Fibroblast of pulmonary artery (primary cell): ENCODE data around the gene PHRF1.
A peak's percentile ranks its signal among the peaks of the same experiment; 100 is the strongest.

ENCODE experiments used
- DNase-seq: peaks from one replicate; pipeline ENCODE4 v3.0.0-alpha.2; 2010; ENCODE audit warnings: low read depth
- H3K4me3 ChIP-seq: replicated peaks from 2 replicates; pipeline ENCODE4 v1.5.1; 2011; ENCODE audit warnings: low read depth, mild to moderate bottlenecking, control low read depth, low read length, moderate library complexity
- TF ChIP-seq, protein P1 (sequence below): IDR thresholded peaks from 2 replicates; pipeline ENCODE4 v1.5.1; 2011; ENCODE audit warnings: mild to moderate bottlenecking, control low read depth, low read length, inconsistent platforms; ENCODE audit errors: missing control alignments

PHRF1 gene

DNA sequence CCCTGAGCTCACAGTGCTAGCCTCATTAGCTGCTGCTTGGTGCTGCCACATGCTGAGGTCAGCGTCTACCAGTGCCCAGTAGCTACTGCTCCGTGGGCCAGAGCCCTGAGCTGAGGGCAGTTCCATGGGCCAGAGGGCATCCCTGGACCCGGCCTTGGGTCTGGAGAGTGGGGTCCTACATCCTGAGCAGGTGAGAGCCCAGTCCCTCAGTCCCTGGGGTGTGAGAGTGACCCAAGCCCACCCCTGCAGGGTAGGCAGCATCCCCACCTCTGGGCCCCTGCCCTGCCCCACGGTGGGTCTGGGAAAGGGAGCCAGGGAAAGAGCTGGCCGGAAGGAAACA is 25.6 kb upstream of the PHRF1 start:
- DNase-seq = no peak
- no peak overlapping the region for H3K4me3 ChIP-seq
- TF ChIP-seq, protein P1, sequence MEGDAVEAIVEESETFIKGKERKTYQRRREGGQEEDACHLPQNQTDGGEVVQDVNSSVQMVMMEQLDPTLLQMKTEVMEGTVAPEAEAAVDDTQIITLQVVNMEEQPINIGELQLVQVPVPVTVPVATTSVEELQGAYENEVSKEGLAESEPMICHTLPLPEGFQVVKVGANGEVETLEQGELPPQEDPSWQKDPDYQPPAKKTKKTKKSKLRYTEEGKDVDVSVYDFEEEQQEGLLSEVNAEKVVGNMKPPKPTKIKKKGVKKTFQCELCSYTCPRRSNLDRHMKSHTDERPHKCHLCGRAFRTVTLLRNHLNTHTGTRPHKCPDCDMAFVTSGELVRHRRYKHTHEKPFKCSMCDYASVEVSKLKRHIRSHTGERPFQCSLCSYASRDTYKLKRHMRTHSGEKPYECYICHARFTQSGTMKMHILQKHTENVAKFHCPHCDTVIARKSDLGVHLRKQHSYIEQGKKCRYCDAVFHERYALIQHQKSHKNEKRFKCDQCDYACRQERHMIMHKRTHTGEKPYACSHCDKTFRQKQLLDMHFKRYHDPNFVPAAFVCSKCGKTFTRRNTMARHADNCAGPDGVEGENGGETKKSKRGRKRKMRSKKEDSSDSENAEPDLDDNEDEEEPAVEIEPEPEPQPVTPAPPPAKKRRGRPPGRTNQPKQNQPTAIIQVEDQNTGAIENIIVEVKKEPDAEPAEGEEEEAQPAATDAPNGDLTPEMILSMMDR = no peak

- TF ChIP-seq, protein P1 = no peak
These were observed 25.1 kb upstream of the PHRF1 start for GRCh38 chr11:551131-551530.

DNA sequence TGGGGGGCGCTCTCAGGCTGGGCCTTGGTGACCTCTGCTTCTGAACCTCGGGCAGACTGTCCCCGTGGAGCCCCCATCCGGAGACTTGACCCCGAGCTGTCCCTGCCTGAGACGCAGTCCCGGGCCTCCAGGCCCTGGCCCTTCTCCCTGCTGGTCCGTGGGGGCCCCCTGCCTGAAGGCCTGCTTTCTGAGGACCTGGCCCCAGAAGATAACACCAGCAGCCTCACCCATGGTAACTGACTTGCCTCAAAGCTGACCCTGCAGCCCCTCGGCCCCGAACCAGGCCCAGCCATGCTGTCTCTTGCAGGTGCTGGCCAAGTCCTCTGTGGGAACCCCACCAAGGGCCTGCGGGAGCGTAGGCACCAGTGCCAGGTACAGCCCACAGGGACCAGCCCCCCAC is 24.7 kb upstream of the PHRF1 start:
- H3K4me3 ChIP-seq = no peak overlapping the region
- TF ChIP-seq, protein P1 = no peak

More at GRCh38 chr11:551131-551530, 25.1 kb upstream of the PHRF1 start:
- H3K4me3 ChIP-seq = no peak overlapping the region
- no peak for DNase-seq

GRCh38 chr11:553083-553987 is 22.9 kb upstream of the PHRF1 start:
- H3K4me3 ChIP-seq = no peak overlapping the region
- TF ChIP-seq, protein P1 = no peak
- DNase-seq = no peak

More for the DNA sequence above, 24.7 kb upstream of the PHRF1 start:
- DNase-seq = no peak

GRCh38 chr11:553988-554340 is 22.3 kb upstream of the PHRF1 start:
- DNase-seq = no peak
- no peak overlapping the region for H3K4me3 ChIP-seq
- TF ChIP-seq, protein P1 = no peak

- H3K4me3 ChIP-seq = no peak overlapping the region
- DNase-seq = peak; percentile 40
These were observed 21.6 kb upstream of the PHRF1 start for GRCh38 chr11:554428-555226.

More at GRCh38 chr11:554428-555226, 21.6 kb upstream of the PHRF1 start:
- TF ChIP-seq, protein P1 = peak; percentile 38
